Brain microvascular endothelial cell (primary cell): ENCODE data around the gene PRR13.
A peak's percentile ranks its signal among the peaks of the same experiment; 100 is the strongest.
"Not testable (repeated sequence)": the region's sequence is repeated elsewhere in the genome, so short reads cannot be mapped to it uniquely, and the experiment has no call there.

Source experiments
- DNase-seq: peaks from one replicate; pipeline ENCODE4 v3.0.0-alpha.2; 2020
- H3K27ac ChIP-seq: fragments of 250-450 bp; sonication (Bioruptor Pico); 2 replicates; pipeline ENCODE4 v1.5.1; 2020; ENCODE audit warnings: mild to moderate bottlenecking, moderate library complexity
- H3K27me3 ChIP-seq: fragments of 250-450 bp; sonication (Bioruptor Pico); replicated peaks from 2 replicates; pipeline ENCODE4 v1.5.1; 2020; ENCODE audit warnings: mild to moderate bottlenecking
- H3K36me3 ChIP-seq: fragments of 250-450 bp; sonication (Bioruptor Pico); replicated peaks from 2 replicates; pipeline ENCODE4 v1.5.1; 2020; ENCODE audit warnings: mild to moderate bottlenecking
- H3K4me3 ChIP-seq: 2 replicates; pipeline ENCODE4 v1.5.1; 2011; ENCODE audit warnings: low read depth, mild to moderate bottlenecking, control low read depth, low read length, moderate library complexity
- CTCF ChIP-seq: IDR thresholded peaks from 2 replicates; pipeline ENCODE4 v1.5.1; 2011; ENCODE audit warnings: low read depth, mild to moderate bottlenecking, moderate library complexity, low read length, control low read depth, inconsistent platforms; ENCODE audit errors: missing control alignments
- in situ Hi-C: cut with HindIII; loops from 2 replicates; pipeline ENCODE4 v1.10.0; 2017; ENCODE audit warnings: low sequenced_read_pairs, low pct_ligation_motif_present

The PRR13 gene

GRCh38 chr12:53441040-53441833, at the start of gene PRR13:
TSS of gene PRR13 (plus strand) at chr12:53441734. CDS start at chr12:53442715, 981 bp downstream.
- in situ Hi-C loops = no loop called here
- no peak for TF ChIP-seq CTCF
- peaks cover 9% of the 10 kb centered on the region for H3K36me3 ChIP-seq
- H3K4me3 ChIP-seq = peak within 1 kb of the TSS; percentile 81
- H3K27me3 ChIP-seq = no peaks in the 10 kb centered on the region
- peak; percentile 100 for DNase-seq
- peak within 1 kb of the TSS; percentile 75 for H3K27ac ChIP-seq

GRCh38 chr12:53399896-53400295, 41.6 kb upstream of the PRR13 start:
- Histone ChIP-seq H3K36me3 (peaks cover 2% of the 10 kb centered on the region), H3K4me3 (no peak overlapping the region), H3K27ac (no peak overlapping the region), H3K27me3 (no peaks in the 10 kb centered on the region)
- no peak for TF ChIP-seq CTCF
- in situ Hi-C loops = no loop called here
- DNase-seq = no peak

GRCh38 chr12:53402351-53402750, 39.2 kb upstream of the PRR13 start:
- H3K4me3 ChIP-seq, H3K27me3 ChIP-seq, H3K27ac ChIP-seq, in situ Hi-C loops, DNase-seq, H3K36me3 ChIP-seq: not testable (repeated sequence)

GRCh38 chr12:53402871-53403270, 38.7 kb upstream of the PRR13 start:
- H3K27me3 ChIP-seq = no peaks in the 10 kb centered on the region
- no peak overlapping the region for H3K4me3 ChIP-seq
- no peak for TF ChIP-seq CTCF
- DNase-seq = no peak
- no peaks in the 10 kb centered on the region for H3K36me3 ChIP-seq
- in situ Hi-C loops = no loop called here
- H3K27ac ChIP-seq = no peak overlapping the region

DNA sequence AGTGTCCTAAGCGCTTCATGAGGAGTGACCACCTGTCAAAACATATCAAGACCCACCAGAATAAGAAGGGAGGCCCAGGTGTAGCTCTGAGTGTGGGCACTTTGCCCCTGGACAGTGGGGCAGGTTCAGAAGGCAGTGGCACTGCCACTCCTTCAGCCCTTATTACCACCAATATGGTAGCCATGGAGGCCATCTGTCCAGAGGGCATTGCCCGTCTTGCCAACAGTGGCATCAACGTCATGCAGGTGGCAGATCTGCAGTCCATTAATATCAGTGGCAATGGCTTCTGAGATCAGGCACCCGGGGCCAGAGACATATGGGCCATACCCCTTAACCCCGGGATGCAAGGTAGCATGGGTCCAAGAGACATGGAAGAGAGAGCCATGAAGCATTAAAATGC, 30.6 kb upstream of the PRR13 start:
- no peak overlapping the region for H3K27ac ChIP-seq
- no peak for DNase-seq
- H3K4me3 ChIP-seq = no peak overlapping the region
- H3K36me3 ChIP-seq = peaks cover 44% of the 10 kb centered on the region
- in situ Hi-C loops = no loop called here
- no peak for TF ChIP-seq CTCF
- H3K27me3 ChIP-seq = no peaks in the 10 kb centered on the region

DNA sequence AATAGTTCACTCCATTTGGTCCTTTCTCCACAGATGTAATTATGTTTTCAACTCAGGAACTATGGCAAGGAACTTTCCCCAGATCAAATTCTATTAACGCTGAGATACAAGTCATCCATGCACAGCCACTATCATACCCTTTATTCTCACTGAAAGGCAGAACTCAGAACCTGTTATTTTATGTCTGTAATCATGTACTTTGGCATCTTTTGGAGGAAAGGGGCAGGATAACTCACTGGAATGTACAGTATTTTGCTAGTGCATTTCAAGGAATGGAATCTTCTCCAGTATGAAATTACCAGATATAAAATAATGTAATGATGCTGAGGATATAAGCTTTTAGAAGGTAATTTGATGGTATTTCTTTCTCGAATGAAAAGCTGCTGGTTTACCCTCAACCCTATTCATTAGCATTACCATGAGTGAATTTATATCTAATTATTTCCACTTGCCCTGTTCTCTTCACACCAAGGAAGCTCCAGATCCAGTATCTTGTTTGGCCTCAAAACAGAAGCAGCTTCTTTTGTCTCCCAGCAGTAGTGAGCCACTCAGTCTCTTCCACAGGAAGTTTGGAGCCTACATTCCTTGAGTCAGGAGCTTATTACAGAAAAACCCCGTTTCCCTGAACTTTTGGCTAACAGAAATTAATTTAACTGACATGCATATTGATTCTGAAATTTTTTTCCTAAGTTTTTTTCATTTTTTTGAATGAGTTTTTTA, 27.9 kb upstream of the PRR13 start:
- in situ Hi-C loops = no loop called here
- H3K27ac ChIP-seq = no peak overlapping the region
- no peak overlapping the region for H3K4me3 ChIP-seq
- H3K27me3 ChIP-seq = no peaks in the 10 kb centered on the region
- TF ChIP-seq CTCF = no peak
- H3K36me3 ChIP-seq = peaks cover 39% of the 10 kb centered on the region
- DNase-seq = no peak
